ENCODE data around the gene SF1. TPM values are rescaled to one million over a fixed set of nuclear protein-coding genes. Genes with fewer than 3 reads are reported as not detected.
A peak's percentile ranks its signal among the peaks of the same experiment; 100 is the strongest.

The SF1 gene
- total and polyA plus RNA-seq, 7 donors, result 56.2 to 210 (median 150) TPM

DNA sequence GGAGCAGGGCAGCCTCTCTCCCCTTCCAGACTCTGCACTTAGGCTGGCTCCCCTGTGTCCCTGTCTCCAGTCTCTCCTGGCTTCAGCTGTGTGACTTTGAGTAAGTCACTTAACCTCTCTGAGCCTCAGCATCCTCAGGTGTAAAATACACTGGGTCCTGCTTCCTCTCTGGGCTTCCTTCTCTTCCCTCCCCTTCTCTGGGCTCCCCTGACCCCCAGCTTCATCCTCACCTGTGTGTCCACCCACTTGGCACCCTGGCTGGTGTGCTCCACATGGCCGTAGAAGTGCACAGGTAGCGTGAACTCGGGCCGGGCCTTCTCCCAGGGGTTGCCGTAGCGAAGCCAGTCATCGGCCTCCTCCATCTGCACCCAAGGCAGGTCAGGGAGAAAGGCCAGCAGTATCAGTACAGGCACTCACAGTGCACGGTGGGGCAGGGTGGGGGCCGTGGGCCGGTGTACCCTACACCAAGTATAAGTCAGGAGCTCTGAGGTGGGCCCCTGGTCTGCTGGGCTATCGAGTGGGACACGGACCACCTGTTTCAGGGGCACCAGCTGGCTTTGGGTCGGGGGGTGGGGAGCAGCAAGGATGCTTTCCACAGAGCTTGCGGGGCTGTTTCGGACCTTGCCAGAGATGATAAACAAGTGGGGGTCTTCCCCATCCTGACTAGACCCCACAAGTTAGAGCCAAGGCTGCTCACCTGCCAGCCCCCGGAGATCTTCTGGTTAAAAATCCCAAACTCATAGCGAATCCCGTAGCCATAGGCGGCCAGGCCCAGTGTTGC is 20.6 kb downstream of the SF1 start:
- Histone ChIP-seq H3K9me3 (no peaks in the 10 kb centered on the region), H3K4me3 (peak overlapping the region; percentile 74), H3K27ac (peak overlapping the region; percentile 85), H3K4me1 (peaks cover 78% of the 10 kb centered on the region), H3K27me3 (ENCODE audit: insufficient read depth in 3 of 3, low read length in 2 of 3) (no peaks in the 10 kb centered on the region), H3K36me3 (ENCODE audit: insufficient read depth in 1 of 2, low read depth in 1 of 2) (peaks cover 0 to 59% of the 10 kb centered on the region in 2 donors)
- WGBS, 3 donors, result 43 to 65% (median 50%) methylated on average over 19 of the region's 19 CpGs
- DNase-seq, result peak in 1 of 2 donors; percentile 50
- ATAC-seq, result no peak
- TF ChIP-seq, protein P1, sequence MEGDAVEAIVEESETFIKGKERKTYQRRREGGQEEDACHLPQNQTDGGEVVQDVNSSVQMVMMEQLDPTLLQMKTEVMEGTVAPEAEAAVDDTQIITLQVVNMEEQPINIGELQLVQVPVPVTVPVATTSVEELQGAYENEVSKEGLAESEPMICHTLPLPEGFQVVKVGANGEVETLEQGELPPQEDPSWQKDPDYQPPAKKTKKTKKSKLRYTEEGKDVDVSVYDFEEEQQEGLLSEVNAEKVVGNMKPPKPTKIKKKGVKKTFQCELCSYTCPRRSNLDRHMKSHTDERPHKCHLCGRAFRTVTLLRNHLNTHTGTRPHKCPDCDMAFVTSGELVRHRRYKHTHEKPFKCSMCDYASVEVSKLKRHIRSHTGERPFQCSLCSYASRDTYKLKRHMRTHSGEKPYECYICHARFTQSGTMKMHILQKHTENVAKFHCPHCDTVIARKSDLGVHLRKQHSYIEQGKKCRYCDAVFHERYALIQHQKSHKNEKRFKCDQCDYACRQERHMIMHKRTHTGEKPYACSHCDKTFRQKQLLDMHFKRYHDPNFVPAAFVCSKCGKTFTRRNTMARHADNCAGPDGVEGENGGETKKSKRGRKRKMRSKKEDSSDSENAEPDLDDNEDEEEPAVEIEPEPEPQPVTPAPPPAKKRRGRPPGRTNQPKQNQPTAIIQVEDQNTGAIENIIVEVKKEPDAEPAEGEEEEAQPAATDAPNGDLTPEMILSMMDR (IDR thresholded peaks at IDR 0.05), result no peak
- intact Hi-C loops (cut with DNase I), result no loop called here

DNA sequence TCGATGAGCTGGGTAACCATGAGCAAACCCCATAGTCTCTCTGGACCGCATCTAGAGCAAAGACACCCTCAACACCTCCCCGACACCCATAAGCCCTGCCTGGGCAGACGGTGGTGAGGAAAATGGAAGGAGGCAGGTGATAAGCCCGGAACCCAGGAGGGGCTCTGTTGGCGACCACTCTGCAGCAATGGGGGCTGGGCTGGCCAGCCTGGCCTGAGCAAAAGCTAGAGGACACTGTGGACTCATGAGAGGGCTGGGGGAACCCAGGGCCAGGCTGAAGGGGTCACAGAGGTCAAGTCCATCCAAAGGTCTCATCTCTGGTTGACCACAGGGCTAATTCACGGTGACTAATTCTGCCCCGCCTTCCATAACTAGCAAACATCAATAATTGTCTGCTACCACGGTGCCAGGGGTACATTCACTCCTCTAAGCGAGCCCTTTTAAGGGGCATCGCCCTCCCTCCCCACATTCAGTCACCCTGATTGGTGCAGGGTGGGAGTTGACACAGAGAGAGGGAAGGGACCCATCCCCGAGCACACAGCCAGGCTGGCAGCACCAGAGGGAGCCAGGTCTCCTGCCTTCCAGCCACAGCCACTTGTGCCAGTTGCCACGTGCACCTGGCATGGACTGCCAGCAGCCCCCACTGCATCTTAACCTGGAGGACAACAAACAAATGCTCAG is 22.5 kb downstream of the SF1 start:
- intact Hi-C loops (cut with DNase I), result no loop called here
- TF ChIP-seq, protein P1 (IDR thresholded peaks at IDR 0.05), result no peak
- Histone ChIP-seq H3K36me3 (ENCODE audit: insufficient read depth in 1 of 2, low read depth in 1 of 2) (peaks cover 0 to 74% of the 10 kb centered on the region in 2 donors), H3K27me3 (ENCODE audit: insufficient read depth in 3 of 3, low read length in 2 of 3) (no peaks in the 10 kb centered on the region), H3K27ac (peak overlapping the region; percentile 38), H3K9me3 (no peaks in the 10 kb centered on the region), H3K4me1 (peaks cover 63% of the 10 kb centered on the region), H3K4me3 (peak overlapping the region; percentile 25)
- ATAC-seq (no peak), DNase-seq (peak in 1 of 2 donors; percentile 58)
- 51 to 65% (median 54%) methylated on average over 13 of the region's 13 CpGs for WGBS, 3 donors

DNA sequence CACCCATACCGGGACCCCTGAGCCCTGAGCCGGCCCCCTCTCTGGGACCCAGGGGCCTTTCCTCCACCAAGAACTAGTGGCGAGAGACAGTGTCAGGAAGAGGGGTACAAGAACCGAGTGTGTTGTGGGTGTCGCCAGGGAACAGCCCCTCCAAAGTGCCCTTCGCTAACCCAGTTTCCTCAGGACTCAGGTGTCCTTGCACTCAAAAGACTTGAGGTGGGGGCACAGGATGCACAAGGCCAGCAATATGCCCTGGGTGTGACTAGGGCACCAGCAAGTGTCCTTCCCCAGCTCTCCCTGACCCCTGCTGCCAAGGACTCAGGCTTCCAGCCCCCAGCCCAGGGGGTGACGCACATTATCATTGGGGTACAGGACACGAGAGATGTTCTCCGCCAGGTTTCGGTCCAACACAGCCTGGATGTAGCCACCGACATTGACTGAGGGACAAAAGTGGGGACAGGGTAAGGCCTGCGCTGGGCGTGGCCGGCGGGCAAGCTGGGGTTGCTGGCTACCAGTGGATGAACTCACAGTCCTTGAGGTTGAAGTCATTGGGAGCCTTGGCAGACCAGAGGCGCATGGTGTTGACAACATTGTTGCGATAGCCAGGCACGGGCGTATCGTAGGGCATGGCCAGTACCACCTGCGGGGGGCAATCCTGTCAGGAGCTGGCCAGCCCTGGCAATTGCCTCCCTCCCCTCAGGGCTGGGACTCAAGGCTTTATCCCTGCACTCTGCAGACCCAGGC is 23.3 kb downstream of the SF1 start:
- Histone ChIP-seq H3K27ac (peak overlapping the region; percentile 38), H3K4me1 (peaks cover 56% of the 10 kb centered on the region), H3K27me3 (ENCODE audit: insufficient read depth in 3 of 3, low read length in 2 of 3) (no peaks in the 10 kb centered on the region), H3K4me3 (peak overlapping the region; percentile 25), H3K36me3 (ENCODE audit: insufficient read depth in 1 of 2, low read depth in 1 of 2) (peaks cover 0 to 81% of the 10 kb centered on the region in 2 donors), H3K9me3 (no peaks in the 10 kb centered on the region)
- DNase-seq, result peak; percentile 35 to 81
- ATAC-seq, result peak in 3 of 4 donors; percentile 16 to 52 (median 26)
- intact Hi-C loops (cut with DNase I), result no loop called here
- TF ChIP-seq, protein P1 (IDR thresholded peaks at IDR 0.05), result no peak
- WGBS, 3 donors, result 56 to 71% (median 57%) methylated on average over 21 of the region's 21 CpGs

DNA sequence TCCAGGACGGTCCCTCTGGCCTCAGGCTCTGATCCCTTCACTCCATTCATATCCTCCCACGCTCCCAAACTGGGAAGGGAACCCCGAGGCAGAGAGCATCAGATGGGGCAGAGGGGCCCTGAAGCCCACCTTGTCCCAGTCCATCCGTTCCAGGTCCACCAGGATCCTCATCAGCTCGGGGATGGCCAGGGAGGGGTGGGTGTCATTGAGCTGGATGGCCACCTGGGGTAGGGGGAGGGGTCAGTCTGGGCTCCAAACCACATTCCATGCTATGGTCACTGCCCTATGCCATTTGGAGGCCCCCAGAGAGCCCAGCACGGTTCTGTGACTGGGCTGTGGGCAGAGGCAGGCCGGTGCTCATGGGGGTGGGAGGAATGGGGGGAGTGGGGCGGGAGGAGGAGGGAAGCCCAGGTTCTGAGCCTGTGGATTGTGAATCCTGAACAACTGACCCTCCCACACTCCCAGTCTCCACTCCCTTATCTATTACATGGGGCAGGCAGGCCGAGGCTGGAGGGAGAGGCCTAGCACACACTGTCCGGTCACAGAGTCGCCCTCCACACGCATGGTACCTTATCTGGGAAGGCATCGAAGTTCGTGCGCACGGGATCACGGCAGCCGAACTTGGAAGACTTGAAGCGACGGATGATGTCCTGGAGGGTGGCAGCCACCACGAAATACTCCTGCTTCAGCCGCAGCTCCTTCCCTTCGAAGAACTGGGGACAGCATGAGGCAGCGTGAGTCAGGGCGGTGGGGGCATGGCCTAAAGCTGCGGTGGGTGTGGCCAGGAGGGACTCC is 24.0 kb downstream of the SF1 start:
- ATAC-seq (no peak), DNase-seq (peak in 1 of 2 donors; percentile 46)
- TF ChIP-seq, protein P1 (IDR thresholded peaks at IDR 0.05), result no peak
- intact Hi-C loops (cut with DNase I), result no loop called here
- peak overlapping the region; percentile 38 for H3K27ac ChIP-seq
- no peaks in the 10 kb centered on the region for H3K9me3 ChIP-seq
- WGBS, 3 donors, result 68 to 87% (median 68%) methylated on average over 26 of the region's 26 CpGs
- H3K27me3 ChIP-seq (ENCODE audit: insufficient read depth in 3 of 3, low read length in 2 of 3), result no peaks in the 10 kb centered on the region
- H3K36me3 ChIP-seq (ENCODE audit: insufficient read depth in 1 of 2, low read depth in 1 of 2), result peaks cover 0 to 89% of the 10 kb centered on the region in 2 donors
- H3K4me3 ChIP-seq, result no peak overlapping the region
- H3K4me1 ChIP-seq, result peaks cover 50% of the 10 kb centered on the region

Data from psoas muscle (tissue), 8 donors.